ENCODE results near the gene THUMPD2.

The THUMPD2 gene

DNA sequence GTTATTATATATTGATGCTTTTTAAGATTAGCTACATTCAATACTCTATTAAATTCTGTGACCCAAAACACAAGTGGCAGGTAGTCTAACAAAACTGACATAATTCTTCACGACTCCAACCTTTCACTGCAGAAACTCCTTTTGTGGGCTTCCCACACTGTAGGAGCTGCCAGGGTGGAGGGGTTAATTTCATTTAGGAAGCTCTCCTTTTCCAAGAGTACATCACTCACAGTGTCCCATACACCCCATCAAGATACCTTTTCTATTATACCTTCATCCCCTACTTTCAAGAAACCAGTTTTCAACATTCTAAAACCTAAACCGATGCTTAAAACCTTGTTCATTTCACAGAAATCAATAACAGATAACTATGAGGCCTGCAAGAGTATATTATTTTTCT is 825 bp downstream of the THUMPD2 start:
- no CpG with 5 or more reads among the region's 2 CpGs for whole genome bisulfite sequencing (ENCODE audit: extremely low coverage, insufficient coverage, insufficient read length)

DNA sequence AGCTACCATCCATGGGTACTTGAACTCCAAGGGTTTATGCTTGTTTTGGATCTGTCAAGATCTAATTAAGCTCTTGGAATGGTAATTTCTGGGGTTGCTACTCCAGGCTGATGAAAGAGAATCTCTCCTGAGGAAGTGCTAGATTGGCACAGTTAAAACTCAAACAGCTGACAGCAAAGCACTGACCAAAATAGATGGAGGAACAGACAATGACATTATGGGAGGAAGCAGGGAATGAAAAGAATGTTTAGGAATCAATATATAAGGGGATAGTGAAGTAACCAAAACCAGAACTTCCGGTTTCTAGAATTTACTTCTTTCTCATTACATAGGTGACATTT is 6.3 kb downstream of the THUMPD2 start:
- peak in 1 of 2 donors; percentile 25 for DNase-seq
- WGBS (ENCODE audit: extremely low coverage, insufficient coverage, insufficient read length) = no CpG with 5 or more reads among the region's 1 CpG

More for the DNA sequence above, 825 bp downstream of the THUMPD2 start:
- Histone ChIP-seq H3K23ac (ENCODE audit: low read length) (no peak overlapping the region), H3K36me3 (ENCODE audit: control insufficient read depth in 1 of 2, insufficient read depth in 2 of 2, low read length in 2 of 2) (peaks cover 0 to 2% of the 10 kb centered on the region in 2 experiments), H3K79me2 (ENCODE audit: control insufficient read depth, insufficient read depth, low read length, poor library complexity) (peaks cover 4% of the 10 kb centered on the region), H3K9ac (ENCODE audit: low read length) (no peak overlapping the region), H3K79me1 (ENCODE audit: low read length) (peaks cover 13% of the 10 kb centered on the region), H2AK5ac (ENCODE audit: low read length) (no peak overlapping the region), H3K9me3 (ENCODE audit: insufficient read depth, low read depth, low read length) (peaks cover 4% of the 10 kb centered on the region), H3K4me2 (ENCODE audit: low read length) (peak overlapping the region; percentile 90), H2BK12ac (ENCODE audit: low read length) (no peak overlapping the region), H4K8ac (ENCODE audit: low read depth, low read length) (peak overlapping the region; percentile 56), H4K12ac (ENCODE audit: low read depth, low read length) (no peak overlapping the region), H3K14ac (ENCODE audit: low read length) (no peak overlapping the region), H2BK120ac (ENCODE audit: insufficient read depth, low read length, poor library complexity) (no peak overlapping the region), H3K4me3 (ENCODE audit: low read depth, low read length) (no peak overlapping the region), H4K91ac (ENCODE audit: low read depth, low read length) (no peak overlapping the region), H3K4me1 (ENCODE audit: control insufficient read depth in 1 of 2, insufficient read depth in 2 of 2, low read length in 2 of 2) (peaks cover 4 to 12% of the 10 kb centered on the region in 2 experiments), H3K27me3 (ENCODE audit: insufficient read depth, low read length) (no peaks in the 10 kb centered on the region), H3K4ac (ENCODE audit: low read depth, low read length) (no peak overlapping the region), H2BK5ac (ENCODE audit: low read depth, low read length, poor library complexity) (no peak overlapping the region), H2AFZ (ENCODE audit: insufficient read depth, low read length, poor library complexity) (no peak overlapping the region), H3K18ac (ENCODE audit: low read length) (no peak overlapping the region), H3K27ac (ENCODE audit: low read depth, low read length) (no peak overlapping the region)
- DNase-seq = no peak

GRCh38 chr2:39772086-39772811 is 6.8 kb downstream of the THUMPD2 start:
- no peaks in the 10 kb centered on the region for H3K27me3 ChIP-seq (ENCODE audit: insufficient read depth, low read length)
- no peaks in the 10 kb centered on the region for H3K79me1 ChIP-seq (ENCODE audit: low read length)
- no peak overlapping the region for H2BK120ac ChIP-seq (ENCODE audit: insufficient read depth, low read length, poor library complexity)
- H3K9ac ChIP-seq (ENCODE audit: low read length) = no peak overlapping the region
- H3K79me2 ChIP-seq (ENCODE audit: control insufficient read depth, insufficient read depth, low read length, poor library complexity) = no peaks in the 10 kb centered on the region
- H3K4me3 ChIP-seq (ENCODE audit: low read depth, low read length) = no peak overlapping the region
- H3K4me2 ChIP-seq (ENCODE audit: low read length) = no peak overlapping the region
- H3K36me3 ChIP-seq (ENCODE audit: control insufficient read depth in 1 of 2, insufficient read depth in 2 of 2, low read length in 2 of 2) = peaks cover 2 to 7% of the 10 kb centered on the region in 2 experiments
- H3K9me3 ChIP-seq (ENCODE audit: insufficient read depth, low read depth, low read length) = peaks cover 4% of the 10 kb centered on the region
- H2AK5ac ChIP-seq (ENCODE audit: low read length) = no peak overlapping the region
- H2BK5ac ChIP-seq (ENCODE audit: low read depth, low read length, poor library complexity) = no peak overlapping the region
- no peak overlapping the region for H4K12ac ChIP-seq (ENCODE audit: low read depth, low read length)
- H3K14ac ChIP-seq (ENCODE audit: low read length) = no peak overlapping the region
- no peak overlapping the region for H3K18ac ChIP-seq (ENCODE audit: low read length)
- H4K91ac ChIP-seq (ENCODE audit: low read depth, low read length) = no peak overlapping the region
- H2BK12ac ChIP-seq (ENCODE audit: low read length) = no peak overlapping the region
- H3K4me1 ChIP-seq (ENCODE audit: control insufficient read depth in 1 of 2, insufficient read depth in 2 of 2, low read length in 2 of 2) = peaks cover 0 to 5% of the 10 kb centered on the region in 2 experiments
- H3K4ac ChIP-seq (ENCODE audit: low read depth, low read length) = no peak overlapping the region
- no peak overlapping the region for H4K8ac ChIP-seq (ENCODE audit: low read depth, low read length)
- no peak for DNase-seq
- peak overlapping the region; percentile 19 for H3K27ac ChIP-seq (ENCODE audit: low read depth, low read length)
- no peak overlapping the region for H2AFZ ChIP-seq (ENCODE audit: insufficient read depth, low read length, poor library complexity)
- no CpG with 5 or more reads among the region's 3 CpGs for whole genome bisulfite sequencing (ENCODE audit: extremely low coverage, insufficient coverage, insufficient read length)
- no peak overlapping the region for H3K23ac ChIP-seq (ENCODE audit: low read length)

More for the DNA sequence above, 6.3 kb downstream of the THUMPD2 start:
- Histone ChIP-seq H3K18ac (ENCODE audit: low read length) (no peak overlapping the region), H4K12ac (ENCODE audit: low read depth, low read length) (no peak overlapping the region), H2BK5ac (ENCODE audit: low read depth, low read length, poor library complexity) (no peak overlapping the region), H3K14ac (ENCODE audit: low read length) (no peak overlapping the region), H2BK120ac (ENCODE audit: insufficient read depth, low read length, poor library complexity) (no peak overlapping the region), H3K36me3 (ENCODE audit: control insufficient read depth in 1 of 2, insufficient read depth in 2 of 2, low read length in 2 of 2) (peaks cover 2 to 7% of the 10 kb centered on the region in 2 experiments), H3K79me1 (ENCODE audit: low read length) (no peaks in the 10 kb centered on the region), H3K27ac (ENCODE audit: low read depth, low read length) (peak overlapping the region; percentile 19), H4K91ac (ENCODE audit: low read depth, low read length) (no peak overlapping the region), H3K4ac (ENCODE audit: low read depth, low read length) (no peak overlapping the region), H3K27me3 (ENCODE audit: insufficient read depth, low read length) (no peaks in the 10 kb centered on the region), H2AFZ (ENCODE audit: insufficient read depth, low read length, poor library complexity) (no peak overlapping the region), H3K4me3 (ENCODE audit: low read depth, low read length) (no peak overlapping the region), H2AK5ac (ENCODE audit: low read length) (no peak overlapping the region), H3K4me1 (ENCODE audit: control insufficient read depth in 1 of 2, insufficient read depth in 2 of 2, low read length in 2 of 2) (peaks cover 0 to 5% of the 10 kb centered on the region in 2 experiments), H4K8ac (ENCODE audit: low read depth, low read length) (no peak overlapping the region), H3K9me3 (ENCODE audit: insufficient read depth, low read depth, low read length) (peaks cover 4% of the 10 kb centered on the region), H3K9ac (ENCODE audit: low read length) (no peak overlapping the region), H3K79me2 (ENCODE audit: control insufficient read depth, insufficient read depth, low read length, poor library complexity) (no peaks in the 10 kb centered on the region), H2BK12ac (ENCODE audit: low read length) (no peak overlapping the region), H3K23ac (ENCODE audit: low read length) (no peak overlapping the region), H3K4me2 (ENCODE audit: low read length) (no peak overlapping the region)

DNA sequence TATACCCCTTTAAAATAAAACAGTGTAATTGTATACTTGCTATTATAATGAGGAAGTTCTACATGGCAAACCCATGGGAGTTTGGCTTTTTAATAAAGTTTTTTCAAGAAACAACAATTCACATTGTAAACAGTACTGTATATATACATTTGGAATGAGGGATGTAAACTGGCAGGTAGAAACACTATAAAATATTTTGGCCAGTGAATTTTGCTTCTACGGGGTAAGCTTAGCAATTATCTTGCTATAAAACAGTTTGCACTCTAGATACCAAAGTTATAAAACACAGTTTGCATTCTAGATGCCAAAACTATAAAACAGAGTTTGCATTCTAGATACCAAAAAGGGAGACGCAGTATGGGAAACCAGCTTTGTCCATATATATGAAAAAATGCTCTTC is 16.6 kb downstream of the THUMPD2 start:
- Histone ChIP-seq H3K18ac (ENCODE audit: low read length) (no peak overlapping the region), H3K27ac (ENCODE audit: low read depth, low read length) (no peak overlapping the region), H3K14ac (ENCODE audit: low read length) (no peak overlapping the region), H2BK12ac (ENCODE audit: low read length) (no peak overlapping the region), H4K91ac (ENCODE audit: low read depth, low read length) (no peak overlapping the region), H3K9me3 (ENCODE audit: insufficient read depth, low read depth, low read length) (no peaks in the 10 kb centered on the region), H3K79me2 (ENCODE audit: control insufficient read depth, insufficient read depth, low read length, poor library complexity) (no peaks in the 10 kb centered on the region), H3K4me3 (ENCODE audit: low read depth, low read length) (no peak overlapping the region), H3K9ac (ENCODE audit: low read length) (no peak overlapping the region), H3K27me3 (ENCODE audit: insufficient read depth, low read length) (no peaks in the 10 kb centered on the region), H2BK120ac (ENCODE audit: insufficient read depth, low read length, poor library complexity) (no peak overlapping the region), H4K8ac (ENCODE audit: low read depth, low read length) (no peak overlapping the region), H3K23ac (ENCODE audit: low read length) (no peak overlapping the region), H3K4me2 (ENCODE audit: low read length) (no peak overlapping the region), H3K36me3 (ENCODE audit: control insufficient read depth in 1 of 2, insufficient read depth in 2 of 2, low read length in 2 of 2) (peaks cover 2 to 3% of the 10 kb centered on the region in 2 experiments), H3K4me1 (ENCODE audit: control insufficient read depth in 1 of 2, insufficient read depth in 2 of 2, low read length in 2 of 2) (no peaks in the 10 kb centered on the region), H4K12ac (ENCODE audit: low read depth, low read length) (no peak overlapping the region), H2AFZ (ENCODE audit: insufficient read depth, low read length, poor library complexity) (no peak overlapping the region), H2AK5ac (ENCODE audit: low read length) (no peak overlapping the region), H3K79me1 (ENCODE audit: low read length) (no peaks in the 10 kb centered on the region), H2BK5ac (ENCODE audit: low read depth, low read length, poor library complexity) (no peak overlapping the region), H3K4ac (ENCODE audit: low read depth, low read length) (no peak overlapping the region)
- no peak for DNase-seq
- no CpG with 5 or more reads among the region's 2 CpGs for WGBS (ENCODE audit: extremely low coverage, insufficient coverage, insufficient read length)
